Mesenchymal stem cell (in vitro differentiated cells and primary cell): ENCODE measurements around the gene CCDC106.

ENCODE experiments used
- DNase-seq: peaks from one replicate; pipeline ENCODE4 v3.0.0-alpha.2; 2013
- H2AFZ ChIP-seq: one replicate; pipeline ENCODE4 v1.6.1; 2013; ENCODE audit warnings: low read depth, mild to moderate bottlenecking, control low read depth, inconsistent platforms, low read length, moderate library complexity
- H2AK5ac ChIP-seq: 2 replicates; pipeline ENCODE4 v1.6.1; 2013; ENCODE audit warnings: low read length, moderate library complexity, mild to moderate bottlenecking, inconsistent platforms; ENCODE audit not compliant: severe bottlenecking
- H2BK120ac ChIP-seq: one replicate; pipeline ENCODE4 v1.6.1; 2013; ENCODE audit warnings: low read depth, mild to moderate bottlenecking, inconsistent platforms, low read length, moderate library complexity
- H2BK12ac ChIP-seq, 2 experiments: one replicate each; pipeline ENCODE4 v1.6.1; 2013; ENCODE audit warnings: inconsistent platforms in 2 of 2, low read length in 2 of 2, mild to moderate bottlenecking in 2 of 2, moderate library complexity in 2 of 2, control low read depth in 1 of 2
- H2BK15ac ChIP-seq: one replicate; pipeline ENCODE4 v1.6.1; 2013; ENCODE audit warnings: mild to moderate bottlenecking, low read depth, inconsistent platforms; ENCODE audit not compliant: poor library complexity, severe bottlenecking
- H2BK5ac ChIP-seq: 2 replicates; pipeline ENCODE4 v1.6.1; 2013; ENCODE audit warnings: low read depth, mild to moderate bottlenecking, low read length, control low read depth, inconsistent platforms; ENCODE audit not compliant: poor library complexity, severe bottlenecking
- H3K14ac ChIP-seq, 2 experiments: one replicate each; pipeline ENCODE4 v1.6.1; 2013; ENCODE audit warnings: inconsistent platforms in 2 of 2, low read length in 2 of 2, control low read depth in 1 of 2, mild to moderate bottlenecking in 1 of 2, moderate library complexity in 1 of 2
- H3K18ac ChIP-seq, 2 experiments: one replicate each; pipeline ENCODE4 v1.6.1; 2013; ENCODE audit warnings: inconsistent platforms in 2 of 2, low read length in 2 of 2, control low read depth in 1 of 2, low read depth in 1 of 2, mild to moderate bottlenecking in 1 of 2
- H3K23ac ChIP-seq, 2 experiments: one replicate each; pipeline ENCODE4 v1.6.1; 2013; ENCODE audit warnings: inconsistent platforms in 2 of 2, low read length in 2 of 2, mild to moderate bottlenecking in 2 of 2, moderate library complexity in 2 of 2, control low read depth in 1 of 2
- H3K27ac ChIP-seq: 2 replicates; pipeline ENCODE4 v1.5.1; 2013; ENCODE audit warnings: mild to moderate bottlenecking, moderate library complexity, low read length, control low read depth, inconsistent platforms; ENCODE audit not compliant: poor library complexity, severe bottlenecking
- H3K27me3 ChIP-seq, 2 experiments: 2 replicates each; pipeline versions ENCODE4 v1.6.1 to v1.7.0; 2013; ENCODE audit warnings: low read length in 2 of 2, mild to moderate bottlenecking in 2 of 2, moderate library complexity in 2 of 2, control low read depth in 1 of 2, inconsistent platforms in 1 of 2; ENCODE audit not compliant: control insufficient read depth in 1 of 2, insufficient read depth in 1 of 2
- H3K36me3 ChIP-seq, 2 experiments: 2 replicates each; pipeline versions ENCODE4 v1.6.1 to v1.7.0; 2013; ENCODE audit warnings: low read length in 2 of 2, control low read depth in 1 of 2, inconsistent platforms in 1 of 2, low read depth in 1 of 2, mild to moderate bottlenecking in 1 of 2; ENCODE audit not compliant: insufficient read depth in 2 of 2, control insufficient read depth in 1 of 2
- H3K4ac ChIP-seq, 2 experiments: one replicate each; pipeline ENCODE4 v1.6.1; 2013; ENCODE audit warnings: inconsistent platforms in 2 of 2, low read length in 2 of 2, mild to moderate bottlenecking in 2 of 2, moderate library complexity in 2 of 2, control low read depth in 1 of 2, low read depth in 1 of 2
- H3K4me1 ChIP-seq: 2 replicates; pipeline ENCODE4 v1.6.1; 2013; ENCODE audit warnings: low read depth, low read length, control low read depth; ENCODE audit not compliant: control insufficient read depth, insufficient read depth
- H3K4me2 ChIP-seq: 2 replicates; pipeline ENCODE4 v1.6.1; 2013; ENCODE audit warnings: low read length, mild to moderate bottlenecking, inconsistent platforms; ENCODE audit not compliant: poor library complexity, severe bottlenecking
- H3K4me3 ChIP-seq, 2 experiments: 2 replicates each; pipeline versions ENCODE4 v1.5.1 to v1.7.0; 2013; ENCODE audit warnings: low read length in 2 of 2, mild to moderate bottlenecking in 2 of 2, control low read depth in 1 of 2, low read depth in 1 of 2; ENCODE audit not compliant: insufficient read depth in 1 of 2
- H3K79me1 ChIP-seq: replicated peaks from 2 replicates; pipeline ENCODE4 v1.6.1; 2013; ENCODE audit warnings: mild to moderate bottlenecking, control low read depth, low read length, inconsistent platforms; ENCODE audit not compliant: poor library complexity, severe bottlenecking
- H3K9ac ChIP-seq: 2 replicates; pipeline ENCODE4 v1.7.0; 2013; ENCODE audit warnings: mild to moderate bottlenecking, low read length, moderate library complexity
- H3K9me3 ChIP-seq: 2 replicates; pipeline ENCODE4 v1.7.0; 2013; ENCODE audit warnings: mild to moderate bottlenecking, low read length; ENCODE audit not compliant: control insufficient read depth
- H4K8ac ChIP-seq: one replicate; pipeline ENCODE4 v1.6.1; 2013; ENCODE audit warnings: inconsistent platforms, mild to moderate bottlenecking, low read length, moderate library complexity
- H4K91ac ChIP-seq: one replicate; pipeline ENCODE4 v1.6.1; 2013; ENCODE audit warnings: mild to moderate bottlenecking, low read length, inconsistent platforms
- WGBS: methylation state at CpG from one replicate; pipeline ENCODE4 v1.1.7; 2013; ENCODE audit warnings: mixed read lengths; 5-methylcytosine and 5-hydroxymethylcytosine counted together

Gene CCDC106

GRCh38 chr19:55673889-55674288, 25.9 kb downstream of the CCDC106 start:
- Histone ChIP-seq H3K4me3 (no peak overlapping the region), H3K4me2 (no peak overlapping the region), H2BK12ac (no peak overlapping the region), H2BK120ac (no peak overlapping the region), H3K79me1 (peaks cover 2% of the 10 kb centered on the region), H3K27ac (peak overlapping the region; percentile 25), H2BK5ac (no peak overlapping the region), H3K23ac (no peak overlapping the region), H3K18ac (no peak overlapping the region), H3K27me3 (no peaks in the 10 kb centered on the region), H3K9ac (peak overlapping the region; percentile 97), H3K14ac (no peak overlapping the region), H3K36me3 (peaks cover 54 to 55% of the 10 kb centered on the region in 2 experiments), H3K9me3 (no peaks in the 10 kb centered on the region), H2BK15ac (no peak overlapping the region), H3K4ac (no peak overlapping the region), H2AK5ac (no peak overlapping the region), H4K91ac (no peak overlapping the region), H4K8ac (no peak overlapping the region), H3K4me1 (peaks cover 42% of the 10 kb centered on the region), H2AFZ (no peak overlapping the region)
- no peak for DNase-seq
- 93% methylated on average over 4 of the region's 15 CpGs for WGBS

- Histone ChIP-seq H3K4me1 (peaks cover 47% of the 10 kb centered on the region), H3K23ac (no peak overlapping the region), H3K4me3 (peak overlapping the region; percentile 94 to 96), H3K9ac (peak overlapping the region; percentile 97), H3K36me3 (peaks cover 54 to 55% of the 10 kb centered on the region in 2 experiments), H3K14ac (no peak overlapping the region), H4K91ac (no peak overlapping the region), H2BK12ac (no peak overlapping the region), H3K9me3 (no peaks in the 10 kb centered on the region), H3K27me3 (no peaks in the 10 kb centered on the region), H3K79me1 (peaks cover 2% of the 10 kb centered on the region), H3K18ac (no peak overlapping the region), H2AFZ (no peak overlapping the region), H3K4me2 (peak overlapping the region; percentile 71), H4K8ac (no peak overlapping the region), H2BK120ac (no peak overlapping the region), H2BK15ac (no peak overlapping the region), H2AK5ac (no peak overlapping the region), H2BK5ac (no peak overlapping the region), H3K27ac (peak overlapping the region; percentile 6), H3K4ac (no peak overlapping the region)
- WGBS: 39% methylated on average over 10 of the region's 17 CpGs
- no peak for DNase-seq
Measured at GRCh38 chr19:55674459-55674840, 26.4 kb downstream of the CCDC106 start.

- no peaks in the 10 kb centered on the region for H3K27me3 ChIP-seq
- peak within 1 kb of the TSS; percentile 24 for H2BK120ac ChIP-seq
- H2BK5ac ChIP-seq: no peak within 1 kb of the TSS
- H4K91ac ChIP-seq: peak within 1 kb of the TSS; percentile 91
- no peaks in the 10 kb centered on the region for H3K9me3 ChIP-seq
- peak within 1 kb of the TSS; percentile 80 to 83 for H3K4ac ChIP-seq
- H2BK12ac ChIP-seq: peak within 1 kb of the TSS in 1 of 2 experiments; percentile 15
- H2AK5ac ChIP-seq: no peak within 1 kb of the TSS
- H3K14ac ChIP-seq: peak within 1 kb of the TSS in 1 of 2 experiments; percentile 68
- H3K4me1 ChIP-seq: peaks cover 52% of the 10 kb centered on the region
- peak within 1 kb of the TSS; percentile 95 for H3K4me2 ChIP-seq
- H4K8ac ChIP-seq: peak within 1 kb of the TSS; percentile 94
- H3K79me1 ChIP-seq: peaks cover 2% of the 10 kb centered on the region
- peaks cover 54 to 55% of the 10 kb centered on the region in 2 experiments for H3K36me3 ChIP-seq
- peak within 1 kb of the TSS; percentile 94 to 96 for H3K4me3 ChIP-seq
- peak within 1 kb of the TSS; percentile 53 for H3K27ac ChIP-seq
- H3K18ac ChIP-seq: peak within 1 kb of the TSS; percentile 84 to 87
- H3K23ac ChIP-seq: peak within 1 kb of the TSS in 1 of 2 experiments; percentile 78
- peak within 1 kb of the TSS; percentile 65 for H2AFZ ChIP-seq
- DNase-seq: peak; percentile 97
- peak within 1 kb of the TSS; percentile 97 for H3K9ac ChIP-seq
- peak within 1 kb of the TSS; percentile 50 for H2BK15ac ChIP-seq
- WGBS: under 1% methylated on average over 90 of the region's 101 CpGs
Measured at GRCh38 chr19:55674841-55675660, 27.0 kb downstream of the CCDC106 start, which contains the start of gene EPN1. Gene EPN1, plus strand, starts transcription at chr19:55675226. Its CDS starts 3,402 bp downstream, at chr19:55678628.

- H2AFZ ChIP-seq: no peak overlapping the region
- WGBS: 20% methylated on average over 14 of the region's 16 CpGs
Measured at GRCh38 chr19:55675661-55676354, 27.8 kb downstream of the CCDC106 start.

More at GRCh38 chr19:55675661-55676354, 27.8 kb downstream of the CCDC106 start:
- no peak overlapping the region for H2BK15ac ChIP-seq
- H3K4me3 ChIP-seq: peak overlapping the region; percentile 94 to 96
- no peaks in the 10 kb centered on the region for H3K27me3 ChIP-seq
- peak; percentile 33 for DNase-seq
- peak overlapping the region; percentile 95 for H3K4me2 ChIP-seq
- peak overlapping the region; percentile 97 for H3K9ac ChIP-seq
- peak overlapping the region in 1 of 2 experiments; percentile 68 for H3K14ac ChIP-seq
- H3K18ac ChIP-seq: peak overlapping the region in 1 of 2 experiments; percentile 84
- H2AK5ac ChIP-seq: no peak overlapping the region
- peaks cover 52% of the 10 kb centered on the region for H3K4me1 ChIP-seq
- H2BK12ac ChIP-seq: peak overlapping the region in 1 of 2 experiments; percentile 15
- H2BK120ac ChIP-seq: no peak overlapping the region
- peak overlapping the region; percentile 53 for H3K27ac ChIP-seq
- H3K9me3 ChIP-seq: no peaks in the 10 kb centered on the region
- H2BK5ac ChIP-seq: no peak overlapping the region
- H3K36me3 ChIP-seq: peaks cover 54 to 55% of the 10 kb centered on the region in 2 experiments
- H4K8ac ChIP-seq: peak overlapping the region; percentile 94
- peak overlapping the region in 1 of 2 experiments; percentile 78 for H3K23ac ChIP-seq
- H3K4ac ChIP-seq: peak overlapping the region; percentile 80 to 83
- no peak overlapping the region for H4K91ac ChIP-seq
- peaks cover 2% of the 10 kb centered on the region for H3K79me1 ChIP-seq
